ENCODE results near the gene PER3.

- TF ChIP-seq MXI1 (conservative IDR thresholded peaks at IDR 0.05; ENCODE audit: poor library complexity, severe bottlenecking) = no peak
- TF ChIP-seq, protein P1, sequence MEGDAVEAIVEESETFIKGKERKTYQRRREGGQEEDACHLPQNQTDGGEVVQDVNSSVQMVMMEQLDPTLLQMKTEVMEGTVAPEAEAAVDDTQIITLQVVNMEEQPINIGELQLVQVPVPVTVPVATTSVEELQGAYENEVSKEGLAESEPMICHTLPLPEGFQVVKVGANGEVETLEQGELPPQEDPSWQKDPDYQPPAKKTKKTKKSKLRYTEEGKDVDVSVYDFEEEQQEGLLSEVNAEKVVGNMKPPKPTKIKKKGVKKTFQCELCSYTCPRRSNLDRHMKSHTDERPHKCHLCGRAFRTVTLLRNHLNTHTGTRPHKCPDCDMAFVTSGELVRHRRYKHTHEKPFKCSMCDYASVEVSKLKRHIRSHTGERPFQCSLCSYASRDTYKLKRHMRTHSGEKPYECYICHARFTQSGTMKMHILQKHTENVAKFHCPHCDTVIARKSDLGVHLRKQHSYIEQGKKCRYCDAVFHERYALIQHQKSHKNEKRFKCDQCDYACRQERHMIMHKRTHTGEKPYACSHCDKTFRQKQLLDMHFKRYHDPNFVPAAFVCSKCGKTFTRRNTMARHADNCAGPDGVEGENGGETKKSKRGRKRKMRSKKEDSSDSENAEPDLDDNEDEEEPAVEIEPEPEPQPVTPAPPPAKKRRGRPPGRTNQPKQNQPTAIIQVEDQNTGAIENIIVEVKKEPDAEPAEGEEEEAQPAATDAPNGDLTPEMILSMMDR (IDR thresholded peaks at IDR 0.05; ENCODE audit: poor library complexity, severe bottlenecking) = no peak
Observed at GRCh38 chr1:7891804-7892203, 107.7 kb downstream of the PER3 start.

Data from neural cell (in vitro differentiated cells).